ENCODE results near the gene ADAMTS14. TPM values are rescaled to one million over a fixed set of nuclear protein-coding genes. Genes with fewer than 3 reads are reported as not detected.

Gene ADAMTS14
- total RNA-seq, 2 donors from 2014 or later, result 0.33 TPM; not detected in 1

DNA sequence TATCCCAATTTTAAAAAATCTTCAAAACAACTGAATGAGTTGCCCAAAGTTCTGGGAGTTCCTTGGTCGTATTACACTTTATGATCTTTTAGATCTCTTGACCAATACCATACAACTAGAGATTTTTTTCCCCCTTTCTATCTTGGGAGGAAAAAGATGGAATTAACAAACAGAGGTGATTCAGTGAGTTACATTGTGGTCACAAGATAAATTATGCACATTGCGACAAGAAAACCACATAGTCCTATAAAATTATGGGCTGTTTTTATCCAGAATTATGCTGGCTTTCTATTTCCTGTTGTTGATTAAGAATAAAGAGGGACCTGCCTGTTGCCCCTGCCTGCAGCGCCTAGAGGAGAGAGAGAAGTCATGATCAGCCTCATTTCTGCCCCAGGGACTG is 135.2 kb downstream of the ADAMTS14 start:
- no peak for ATAC-seq
- TF ChIP-seq, protein P1, sequence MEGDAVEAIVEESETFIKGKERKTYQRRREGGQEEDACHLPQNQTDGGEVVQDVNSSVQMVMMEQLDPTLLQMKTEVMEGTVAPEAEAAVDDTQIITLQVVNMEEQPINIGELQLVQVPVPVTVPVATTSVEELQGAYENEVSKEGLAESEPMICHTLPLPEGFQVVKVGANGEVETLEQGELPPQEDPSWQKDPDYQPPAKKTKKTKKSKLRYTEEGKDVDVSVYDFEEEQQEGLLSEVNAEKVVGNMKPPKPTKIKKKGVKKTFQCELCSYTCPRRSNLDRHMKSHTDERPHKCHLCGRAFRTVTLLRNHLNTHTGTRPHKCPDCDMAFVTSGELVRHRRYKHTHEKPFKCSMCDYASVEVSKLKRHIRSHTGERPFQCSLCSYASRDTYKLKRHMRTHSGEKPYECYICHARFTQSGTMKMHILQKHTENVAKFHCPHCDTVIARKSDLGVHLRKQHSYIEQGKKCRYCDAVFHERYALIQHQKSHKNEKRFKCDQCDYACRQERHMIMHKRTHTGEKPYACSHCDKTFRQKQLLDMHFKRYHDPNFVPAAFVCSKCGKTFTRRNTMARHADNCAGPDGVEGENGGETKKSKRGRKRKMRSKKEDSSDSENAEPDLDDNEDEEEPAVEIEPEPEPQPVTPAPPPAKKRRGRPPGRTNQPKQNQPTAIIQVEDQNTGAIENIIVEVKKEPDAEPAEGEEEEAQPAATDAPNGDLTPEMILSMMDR (IDR thresholded peaks at IDR 0.05), result no peak
- TF ChIP-seq POLR2A (IDR thresholded peaks at IDR 0.05), result no peak
- Histone ChIP-seq H3K4me3 (no peak overlapping the region), H3K27ac (no peak overlapping the region), H3K4me1 (peaks cover 8% of the 10 kb centered on the region), H3K36me3 (replicated peaks in 1 of 2; ENCODE audit: insufficient read depth in 1 of 2, low read depth in 2 of 2) (no peaks in the 10 kb centered on the region), H3K27me3 (no peaks in the 10 kb centered on the region), H3K9me3 (no peaks in the 10 kb centered on the region)
- no peak for DNase-seq
- 62 to 73% methylated on average over 3 of the region's 3 CpGs for WGBS, 2 donors
- intact Hi-C loops (cut with DNase I), result no loop called here

DNA sequence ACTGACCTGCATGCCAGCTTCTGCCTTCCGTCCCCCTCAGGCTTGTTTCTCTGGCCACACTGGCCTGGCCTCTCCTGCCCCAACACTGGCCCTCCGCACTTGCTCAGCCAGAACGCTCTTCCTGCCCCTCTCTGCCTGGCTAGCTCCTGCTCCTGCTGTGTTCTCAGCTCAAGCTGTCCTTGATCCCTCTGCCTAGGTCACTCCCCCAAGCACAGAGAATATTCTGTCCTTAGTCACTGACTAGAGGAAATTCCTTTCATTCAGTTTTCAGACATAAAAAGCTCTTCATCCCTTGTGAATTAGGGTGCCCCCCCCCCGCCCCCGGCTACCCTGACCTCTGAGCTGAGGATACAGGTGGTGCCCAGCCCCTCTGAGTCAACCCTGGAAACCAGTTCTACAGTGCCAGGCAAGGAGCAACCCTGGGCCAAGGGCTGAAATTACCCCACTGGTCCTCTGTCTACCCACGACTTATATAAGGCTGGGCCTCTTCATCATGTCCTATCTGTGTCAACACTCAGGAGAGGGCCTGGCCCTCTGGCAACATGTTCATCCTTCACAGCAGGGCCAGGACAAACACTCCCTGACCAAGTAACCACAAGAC is 136.8 kb downstream of the ADAMTS14 start:
- no peak for DNase-seq
- 83 to 85% methylated on average over 6 of the region's 6 CpGs for WGBS, 2 donors
- intact Hi-C loops (cut with DNase I), result no loop called here
- TF ChIP-seq, protein P1 (IDR thresholded peaks at IDR 0.05), result no peak
- no peak for TF ChIP-seq POLR2A (IDR thresholded peaks at IDR 0.05)
- Histone ChIP-seq H3K27me3 (no peaks in the 10 kb centered on the region), H3K27ac (no peak overlapping the region), H3K4me1 (no peaks in the 10 kb centered on the region), H3K36me3 (replicated peaks in 1 of 2; ENCODE audit: insufficient read depth in 1 of 2, low read depth in 2 of 2) (no peaks in the 10 kb centered on the region), H3K4me3 (no peak overlapping the region), H3K9me3 (no peaks in the 10 kb centered on the region)
- no peak for ATAC-seq

DNA sequence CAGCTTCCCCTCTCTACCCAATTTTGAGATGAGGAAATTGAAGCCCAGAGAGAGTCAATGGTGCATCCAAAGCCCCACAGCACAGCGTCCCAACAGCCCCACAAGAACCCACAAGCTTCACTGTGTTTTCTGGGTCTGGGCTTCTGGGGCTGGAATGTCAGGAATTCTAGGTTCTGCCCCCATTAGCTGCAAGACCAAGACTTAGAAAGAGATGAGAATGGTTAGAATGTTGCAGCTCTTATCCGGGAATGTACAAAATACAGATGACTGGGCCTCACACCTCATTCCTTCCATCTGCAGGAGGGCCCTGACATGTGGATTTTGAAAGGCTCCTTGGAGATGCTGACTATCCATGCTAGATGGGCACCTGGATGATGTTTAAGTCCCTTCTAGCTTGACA is 137.4 kb downstream of the ADAMTS14 start:
- Histone ChIP-seq H3K27me3 (no peaks in the 10 kb centered on the region), H3K9me3 (no peaks in the 10 kb centered on the region), H3K27ac (no peak overlapping the region), H3K36me3 (replicated peaks in 1 of 2; ENCODE audit: insufficient read depth in 1 of 2, low read depth in 2 of 2) (no peaks in the 10 kb centered on the region), H3K4me1 (no peaks in the 10 kb centered on the region), H3K4me3 (no peak overlapping the region)
- no peak for ATAC-seq
- no peak for DNase-seq
- WGBS, 2 donors, result 75 to 86% methylated on average over 1 to 2 of the region's 2 CpGs
- TF ChIP-seq, protein P1 (IDR thresholded peaks at IDR 0.05), result no peak
- TF ChIP-seq POLR2A (IDR thresholded peaks at IDR 0.05), result no peak
- intact Hi-C loops (cut with DNase I), result no loop called here

DNA sequence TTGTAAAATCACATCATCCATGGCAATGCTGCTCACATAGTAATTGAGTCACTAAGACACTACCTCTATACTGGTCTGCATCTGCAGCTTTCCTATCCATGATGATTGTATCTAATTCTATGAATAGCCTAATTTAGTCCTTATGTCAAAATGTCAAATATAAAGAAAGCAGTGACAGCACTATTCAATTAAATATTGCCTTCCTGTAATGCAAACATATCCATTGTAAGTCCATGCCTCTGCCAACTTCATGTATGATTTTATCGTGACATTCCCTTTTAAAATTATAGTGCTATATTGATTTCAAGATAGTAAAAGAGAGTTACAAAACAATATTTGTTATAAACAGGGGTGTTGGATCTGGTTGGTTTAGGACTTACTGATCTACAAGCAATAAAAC is 138.7 kb downstream of the ADAMTS14 start:
- H3K36me3 ChIP-seq (replicated peaks in 1 of 2; ENCODE audit: insufficient read depth in 1 of 2, low read depth in 2 of 2), result no peaks in the 10 kb centered on the region
- no peak overlapping the region for H3K4me3 ChIP-seq
- ATAC-seq (no peak), DNase-seq (no peak)
- H3K4me1 ChIP-seq, result peaks cover 6% of the 10 kb centered on the region
- WGBS, 2 donors, result 0 to 21% methylated on average over 1 of the region's 1 CpG
- intact Hi-C loops (cut with DNase I), result no loop called here
- no peak for TF ChIP-seq POLR2A (IDR thresholded peaks at IDR 0.05)
- TF ChIP-seq, protein P1 (IDR thresholded peaks at IDR 0.05), result no peak
- H3K9me3 ChIP-seq, result no peaks in the 10 kb centered on the region
- H3K27me3 ChIP-seq, result no peaks in the 10 kb centered on the region
- H3K27ac ChIP-seq, result no peak overlapping the region

DNA sequence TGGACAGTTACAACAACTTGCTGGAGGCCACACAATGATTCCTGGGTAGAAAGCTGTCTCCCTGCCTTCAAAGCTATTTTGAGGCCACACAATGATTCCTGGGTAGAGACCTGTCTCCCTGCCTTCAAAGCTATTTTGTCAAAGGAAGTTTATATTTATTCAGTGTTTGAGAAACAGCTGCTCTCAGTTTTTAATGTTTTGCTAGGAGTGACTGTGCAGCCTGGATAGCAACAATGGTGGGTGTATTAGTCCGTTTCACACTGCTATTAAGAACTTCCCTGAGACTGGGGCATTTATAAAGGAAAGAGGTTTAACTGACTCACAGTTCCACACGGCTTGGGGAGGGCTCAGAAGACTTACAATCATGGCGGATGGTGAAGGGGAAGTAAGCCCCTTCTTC is 139.6 kb downstream of the ADAMTS14 start:
- ATAC-seq (no peak), DNase-seq (no peak)
- no peaks in the 10 kb centered on the region for H3K27me3 ChIP-seq
- peaks cover 10% of the 10 kb centered on the region for H3K4me1 ChIP-seq
- intact Hi-C loops (cut with DNase I), result no loop called here
- no peaks in the 10 kb centered on the region for H3K36me3 ChIP-seq (replicated peaks in 1 of 2; ENCODE audit: insufficient read depth in 1 of 2, low read depth in 2 of 2)
- H3K4me3 ChIP-seq, result no peak overlapping the region
- WGBS, 2 donors, result 62 to 64% methylated on average over 3 of the region's 3 CpGs
- H3K9me3 ChIP-seq, result no peaks in the 10 kb centered on the region
- H3K27ac ChIP-seq, result no peak overlapping the region
- TF ChIP-seq, protein P1 (IDR thresholded peaks at IDR 0.05), result no peak
- TF ChIP-seq POLR2A (IDR thresholded peaks at IDR 0.05), result no peak

Data from body of pancreas (tissue), 4 donors.